ENCODE measurements around the gene APOC3.

DNA sequence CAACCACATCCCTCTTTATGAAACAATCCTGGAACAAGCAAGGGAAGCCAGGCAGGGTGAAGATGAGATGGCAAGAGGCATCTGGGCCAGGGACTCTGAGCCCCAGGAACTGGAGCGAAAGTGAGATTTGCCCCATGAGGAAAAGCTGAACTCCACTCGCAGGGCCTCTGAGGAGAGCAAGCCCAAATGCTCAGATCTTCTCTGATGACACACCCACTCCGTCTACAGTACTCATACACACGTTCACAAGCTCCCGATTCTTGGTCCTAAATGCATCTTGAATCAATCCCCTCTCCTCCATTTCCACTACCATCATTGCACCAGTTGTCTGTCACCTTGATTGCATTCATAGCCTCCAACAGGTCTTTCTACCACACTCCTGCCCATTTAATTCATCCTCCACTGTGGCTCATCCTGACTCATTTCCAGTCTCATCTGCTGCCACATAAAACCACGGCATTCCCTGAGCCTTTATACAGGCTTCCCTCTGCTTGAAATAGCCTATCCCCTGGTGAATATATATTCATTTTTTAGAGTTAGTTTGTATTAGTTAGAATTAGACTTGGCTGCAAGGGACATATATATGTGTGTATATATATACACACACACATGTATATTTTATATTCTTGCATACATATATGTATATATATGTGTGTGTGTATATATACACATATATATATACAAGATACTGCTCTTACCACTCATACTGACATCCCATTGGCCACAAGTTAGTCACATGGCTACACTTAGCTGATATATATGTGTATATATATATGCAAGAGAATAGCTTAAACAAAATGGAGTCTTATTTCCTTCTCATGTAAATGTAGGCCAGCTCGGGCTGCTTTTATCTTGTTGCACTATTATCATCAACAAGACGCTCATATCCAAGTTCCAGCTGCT, 36.6 kb upstream of the APOC3 start:
- TF ChIP-seq, protein P1, sequence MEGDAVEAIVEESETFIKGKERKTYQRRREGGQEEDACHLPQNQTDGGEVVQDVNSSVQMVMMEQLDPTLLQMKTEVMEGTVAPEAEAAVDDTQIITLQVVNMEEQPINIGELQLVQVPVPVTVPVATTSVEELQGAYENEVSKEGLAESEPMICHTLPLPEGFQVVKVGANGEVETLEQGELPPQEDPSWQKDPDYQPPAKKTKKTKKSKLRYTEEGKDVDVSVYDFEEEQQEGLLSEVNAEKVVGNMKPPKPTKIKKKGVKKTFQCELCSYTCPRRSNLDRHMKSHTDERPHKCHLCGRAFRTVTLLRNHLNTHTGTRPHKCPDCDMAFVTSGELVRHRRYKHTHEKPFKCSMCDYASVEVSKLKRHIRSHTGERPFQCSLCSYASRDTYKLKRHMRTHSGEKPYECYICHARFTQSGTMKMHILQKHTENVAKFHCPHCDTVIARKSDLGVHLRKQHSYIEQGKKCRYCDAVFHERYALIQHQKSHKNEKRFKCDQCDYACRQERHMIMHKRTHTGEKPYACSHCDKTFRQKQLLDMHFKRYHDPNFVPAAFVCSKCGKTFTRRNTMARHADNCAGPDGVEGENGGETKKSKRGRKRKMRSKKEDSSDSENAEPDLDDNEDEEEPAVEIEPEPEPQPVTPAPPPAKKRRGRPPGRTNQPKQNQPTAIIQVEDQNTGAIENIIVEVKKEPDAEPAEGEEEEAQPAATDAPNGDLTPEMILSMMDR (IDR thresholded peaks at IDR 0.05), result no peak
- TF ChIP-seq POLR2A (IDR thresholded peaks at IDR 0.05) (no peak), POLR2AphosphoS5 (IDR thresholded peaks at IDR 0.05) (no peak)

Data from prostate gland (tissue), 2 donors.